Neuronal stem cell (in vitro differentiated cells): ENCODE measurements around the gene MID1IP1.

Experiments
- DNase-seq: peaks from one replicate; pipeline ENCODE4 v3.0.0-alpha.2; 2013; ENCODE audit warnings: low spot score
- H2AFZ ChIP-seq: one replicate; pipeline ENCODE4 v1.6.1; 2013; ENCODE audit warnings: mild to moderate bottlenecking, low read length, inconsistent platforms
- H2AK5ac ChIP-seq: 2 replicates; pipeline ENCODE4 v1.6.1; 2013; ENCODE audit warnings: low read depth, mild to moderate bottlenecking, inconsistent platforms, low read length, moderate library complexity, mixed read lengths
- H2BK120ac ChIP-seq: 2 replicates; pipeline ENCODE4 v1.6.1; 2013; ENCODE audit warnings: low read depth, mild to moderate bottlenecking, inconsistent platforms, low read length, moderate library complexity, mixed read lengths
- H2BK12ac ChIP-seq: one replicate; pipeline ENCODE4 v1.6.1; 2013; ENCODE audit warnings: low read length, inconsistent platforms
- H2BK15ac ChIP-seq: 2 replicates; pipeline ENCODE4 v1.6.1; 2013; ENCODE audit warnings: mild to moderate bottlenecking, low read length, inconsistent platforms, mixed read lengths
- H2BK5ac ChIP-seq: one replicate; pipeline ENCODE4 v1.6.1; 2013; ENCODE audit warnings: inconsistent platforms, mild to moderate bottlenecking, low read length, moderate library complexity
- H3K14ac ChIP-seq: one replicate; pipeline ENCODE4 v1.6.1; 2013; ENCODE audit warnings: low read length, inconsistent platforms
- H3K18ac ChIP-seq: 2 replicates; pipeline ENCODE4 v1.6.1; 2013; ENCODE audit warnings: low read length, inconsistent platforms
- H3K23ac ChIP-seq: 2 replicates; pipeline ENCODE4 v1.6.1; 2013; ENCODE audit warnings: low read depth, mild to moderate bottlenecking, mixed read lengths, low read length, inconsistent platforms; ENCODE audit not compliant: poor library complexity
- H3K27ac ChIP-seq: replicated peaks from 3 replicates; pipeline ENCODE4 v1.5.1; 2013; ENCODE audit warnings: low read length, inconsistent platforms
- H3K27me3 ChIP-seq, 3 experiments: 2 replicates each; pipeline ENCODE4 v1.6.1; 2013; ENCODE audit warnings: low read length in 3 of 3, mild to moderate bottlenecking in 2 of 3, inconsistent platforms in 1 of 3, low read depth in 1 of 3, mixed read lengths in 1 of 3, moderate library complexity in 1 of 3; ENCODE audit not compliant: control insufficient read depth in 3 of 3, insufficient read depth in 3 of 3
- H3K36me3 ChIP-seq, 2 donors: replicated peaks in 1 of 2; 2 replicates each; pipeline ENCODE4 v1.6.1; 2013; ENCODE audit warnings: low read length in 2 of 2; ENCODE audit not compliant: control insufficient read depth in 2 of 2, insufficient read depth in 2 of 2
- H3K4ac ChIP-seq: 2 replicates; pipeline ENCODE4 v1.6.1; 2013; ENCODE audit warnings: inconsistent platforms, mild to moderate bottlenecking, low read length, moderate library complexity
- H3K4me1 ChIP-seq, 2 donors: 1 replicate in 1 of 2; 2 replicates in 1 of 2; pipeline ENCODE4 v1.6.1; 2013; ENCODE audit warnings: low read length in 2 of 2, low read depth in 1 of 2; ENCODE audit not compliant: control insufficient read depth in 2 of 2, insufficient read depth in 1 of 2
- H3K4me2 ChIP-seq: one replicate; pipeline ENCODE4 v1.6.1; 2013; ENCODE audit warnings: mild to moderate bottlenecking, low read length, inconsistent platforms; ENCODE audit not compliant: insufficient read depth, poor library complexity, severe bottlenecking
- H3K4me3 ChIP-seq, 2 donors: 2 replicates each; pipeline ENCODE4 v1.5.1; 2013; ENCODE audit warnings: low read length in 2 of 2, mild to moderate bottlenecking in 2 of 2, inconsistent platforms in 1 of 2, moderate library complexity in 1 of 2
- H3K79me1 ChIP-seq: one replicate; pipeline ENCODE4 v1.6.1; 2013; ENCODE audit warnings: low read depth, mild to moderate bottlenecking, inconsistent platforms, low read length, moderate library complexity
- H3K9ac ChIP-seq: one replicate; pipeline ENCODE4 v1.6.1; 2013; ENCODE audit warnings: mild to moderate bottlenecking, low read depth, low read length, inconsistent platforms; ENCODE audit not compliant: poor library complexity
- H3K9me3 ChIP-seq, 2 donors: replicated peaks in 1 of 2; 2 replicates each; pipeline versions ENCODE3 to v1.6.1; 2013; ENCODE audit warnings: low read length in 2 of 2, mild to moderate bottlenecking in 2 of 2, inconsistent platforms in 1 of 2, low read depth in 1 of 2, mixed read lengths in 1 of 2, moderate library complexity in 1 of 2; ENCODE audit not compliant: control insufficient read depth in 2 of 2, insufficient read depth in 1 of 2
- H4K8ac ChIP-seq: one replicate; pipeline ENCODE4 v1.6.1; 2013; ENCODE audit warnings: low read depth, mild to moderate bottlenecking, inconsistent platforms, low read length, moderate library complexity
- H4K91ac ChIP-seq: one replicate; pipeline ENCODE4 v1.6.1; 2013; ENCODE audit warnings: low read length, low read depth, mild to moderate bottlenecking, inconsistent platforms; ENCODE audit not compliant: poor library complexity
- WGBS, 2 donors: extraction: QIAGEN DNeasy Blood & Tissue Kit; methylation state at CpG; one replicate each; pipeline ENCODE4 v1.1.7; 2013; ENCODE audit warnings: missing lambda C conversion rate in 2 of 2, mixed read lengths in 1 of 2; ENCODE audit not compliant: insufficient read length in 2 of 2, insufficient replicate concordance in 1 of 2; ENCODE audit errors: extremely low coverage in 2 of 2; 5-methylcytosine and 5-hydroxymethylcytosine counted together

MID1IP1 gene

GRCh38 chrX:38837389-38837788 is 36.1 kb downstream of the MID1IP1 start:
- no peaks in the 10 kb centered on the region for H3K79me1 ChIP-seq
- DNase-seq: no peak
- no peaks in the 10 kb centered on the region for H3K9me3 ChIP-seq
- no peak overlapping the region for H3K4ac ChIP-seq
- no peak overlapping the region for H2AFZ ChIP-seq
- no peak overlapping the region for H3K14ac ChIP-seq
- no peak overlapping the region for H3K27ac ChIP-seq
- H4K8ac ChIP-seq: no peak overlapping the region
- no peak overlapping the region for H2BK12ac ChIP-seq
- H3K4me1 ChIP-seq: no peaks in the 10 kb centered on the region
- no peak overlapping the region for H2BK15ac ChIP-seq
- H3K36me3 ChIP-seq: no peaks in the 10 kb centered on the region
- H2BK5ac ChIP-seq: no peak overlapping the region
- no peak overlapping the region for H3K4me3 ChIP-seq
- no peak overlapping the region for H3K9ac ChIP-seq
- no peak overlapping the region for H2AK5ac ChIP-seq
- no CpG with 5 or more reads among the region's 2 CpGs for WGBS, 2 donors
- no peak overlapping the region for H3K18ac ChIP-seq
- H3K23ac ChIP-seq: no peak overlapping the region
- no peak overlapping the region for H3K4me2 ChIP-seq
- H3K27me3 ChIP-seq: no peaks in the 10 kb centered on the region
- H4K91ac ChIP-seq: no peak overlapping the region
- no peak overlapping the region for H2BK120ac ChIP-seq

GRCh38 chrX:38839277-38839676 is 38.0 kb downstream of the MID1IP1 start:
- 100% methylated on average over 1 of the region's 3 CpGs; no CpG with 5 or more reads in 1 of the 2 donors for whole genome bisulfite sequencing, 2 donors

DNA sequence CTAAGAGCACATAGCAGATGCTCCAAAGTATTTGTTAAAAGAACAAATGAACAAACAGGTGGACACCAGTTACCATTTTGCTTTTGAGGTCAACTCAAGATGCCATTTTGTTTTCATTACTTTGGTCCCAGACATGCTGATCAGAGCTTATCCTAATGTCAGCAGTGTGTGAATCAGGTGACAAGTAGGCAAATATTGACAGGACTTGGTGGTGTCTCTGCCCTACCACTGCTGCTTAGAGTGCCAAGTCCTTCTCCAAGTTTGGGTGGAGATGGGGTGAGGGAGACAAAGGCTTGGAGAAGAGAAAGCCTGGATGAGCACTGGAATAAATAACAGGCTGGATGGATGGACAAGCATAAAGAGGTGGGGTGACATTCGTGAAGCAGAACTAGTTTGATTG is 38.7 kb downstream of the MID1IP1 start:
- H2AK5ac ChIP-seq: no peak overlapping the region
- H2BK120ac ChIP-seq: no peak overlapping the region
- no peaks in the 10 kb centered on the region for H3K9me3 ChIP-seq
- H2BK15ac ChIP-seq: no peak overlapping the region
- H2BK12ac ChIP-seq: no peak overlapping the region
- no peak overlapping the region for H3K23ac ChIP-seq
- no peak overlapping the region for H3K27ac ChIP-seq
- H3K9ac ChIP-seq: no peak overlapping the region
- H3K79me1 ChIP-seq: no peaks in the 10 kb centered on the region
- no peak for DNase-seq
- H2AFZ ChIP-seq: no peak overlapping the region
- no peaks in the 10 kb centered on the region for H3K27me3 ChIP-seq
- H4K91ac ChIP-seq: no peak overlapping the region
- H2BK5ac ChIP-seq: no peak overlapping the region
- no CpG with 5 or more reads among the region's 1 CpG for WGBS, 2 donors
- no peaks in the 10 kb centered on the region for H3K4me1 ChIP-seq
- no peaks in the 10 kb centered on the region for H3K36me3 ChIP-seq
- H3K4me2 ChIP-seq: no peak overlapping the region
- no peak overlapping the region for H4K8ac ChIP-seq
- no peak overlapping the region for H3K4me3 ChIP-seq
- no peak overlapping the region for H3K4ac ChIP-seq
- H3K18ac ChIP-seq: no peak overlapping the region
- H3K14ac ChIP-seq: no peak overlapping the region

More at GRCh38 chrX:38839277-38839676, 38.0 kb downstream of the MID1IP1 start:
- Histone ChIP-seq H3K9ac (no peak overlapping the region), H3K23ac (no peak overlapping the region), H2BK12ac (no peak overlapping the region), H3K27ac (no peak overlapping the region), H4K8ac (no peak overlapping the region), H2BK15ac (no peak overlapping the region), H3K79me1 (no peaks in the 10 kb centered on the region), H2BK120ac (no peak overlapping the region), H3K4me2 (no peak overlapping the region), H2BK5ac (no peak overlapping the region), H3K36me3 (no peaks in the 10 kb centered on the region), H3K4me1 (no peaks in the 10 kb centered on the region), H3K18ac (no peak overlapping the region), H3K9me3 (no peaks in the 10 kb centered on the region), H3K4me3 (no peak overlapping the region), H3K27me3 (no peaks in the 10 kb centered on the region), H4K91ac (no peak overlapping the region), H2AK5ac (no peak overlapping the region), H3K4ac (no peak overlapping the region), H2AFZ (no peak overlapping the region), H3K14ac (no peak overlapping the region)
- no peak for DNase-seq

DNA sequence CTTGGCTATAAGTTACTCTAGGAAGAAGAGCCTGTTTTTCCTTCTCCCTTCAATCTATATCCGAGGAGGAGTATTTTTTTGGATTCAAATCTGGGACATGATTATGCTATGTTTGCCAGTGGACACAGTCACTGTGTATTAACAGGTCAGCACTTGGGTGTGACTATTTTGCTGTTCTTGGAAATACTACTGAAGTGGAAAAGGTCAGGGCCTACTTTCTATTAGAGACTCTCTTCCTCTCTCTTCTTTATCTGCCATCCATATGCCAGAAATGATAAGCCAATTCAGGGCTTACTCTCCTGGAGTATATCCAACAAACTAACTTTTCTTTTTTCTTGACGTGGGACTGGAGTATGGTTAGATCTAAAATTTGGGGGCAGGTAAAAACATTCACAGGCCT is 40.5 kb downstream of the MID1IP1 start:
- no peak for DNase-seq
- H3K36me3 ChIP-seq: no peaks in the 10 kb centered on the region
- no peak overlapping the region for H2BK120ac ChIP-seq
- no peak overlapping the region for H2AFZ ChIP-seq
- no peak overlapping the region for H2BK5ac ChIP-seq
- no peak overlapping the region for H3K4ac ChIP-seq
- H2AK5ac ChIP-seq: no peak overlapping the region
- no peak overlapping the region for H3K27ac ChIP-seq
- H3K23ac ChIP-seq: no peak overlapping the region
- H3K4me3 ChIP-seq: no peak overlapping the region
- no peak overlapping the region for H4K8ac ChIP-seq
- no CpG with 5 or more reads among the region's 2 CpGs for WGBS, 2 donors
- H3K4me2 ChIP-seq: no peak overlapping the region
- H3K79me1 ChIP-seq: no peaks in the 10 kb centered on the region
- no peak overlapping the region for H3K9ac ChIP-seq
- H4K91ac ChIP-seq: no peak overlapping the region
- H3K4me1 ChIP-seq: no peaks in the 10 kb centered on the region
- H2BK15ac ChIP-seq: no peak overlapping the region
- H2BK12ac ChIP-seq: no peak overlapping the region
- H3K14ac ChIP-seq: no peak overlapping the region
- no peaks in the 10 kb centered on the region for H3K9me3 ChIP-seq
- H3K27me3 ChIP-seq: no peaks in the 10 kb centered on the region
- no peak overlapping the region for H3K18ac ChIP-seq
